C4-2B (cell line): ENCODE measurements around the gene GPBP1.

ENCODE experiments used
- CTCF ChIP-seq: fragments of 450-650 bp; conservative IDR thresholded peaks from 2 replicates; pipeline ENCODE4 v1.5.1; 2017; ENCODE audit warnings: mild to moderate bottlenecking
- ZFX ChIP-seq: fragments of 450-650 bp; IDR thresholded peaks from 2 replicates; pipeline ENCODE4 v1.6.1; 2017

GRCh38 chr5:57276353-57276752 lies 102.5 kb downstream of the GPBP1 start:
- TF ChIP-seq CTCF (no peak), ZFX (no peak)
